GM19328 (cell line): ENCODE results near the gene FKBP1A.
"Not testable (repeated sequence)": the region's sequence is repeated elsewhere in the genome, so short reads cannot be mapped to it uniquely, and the experiment has no call there.

Experiments used
- ATAC-seq: cut with Tn5 transposase; IDR thresholded peaks from one replicate; pipeline ENCODE4 v1.9.1; 2021; ENCODE audit warnings: mild to moderate bottlenecking, moderate library complexity; ENCODE audit not compliant: unreplicated experiment

Gene FKBP1A

DNA sequence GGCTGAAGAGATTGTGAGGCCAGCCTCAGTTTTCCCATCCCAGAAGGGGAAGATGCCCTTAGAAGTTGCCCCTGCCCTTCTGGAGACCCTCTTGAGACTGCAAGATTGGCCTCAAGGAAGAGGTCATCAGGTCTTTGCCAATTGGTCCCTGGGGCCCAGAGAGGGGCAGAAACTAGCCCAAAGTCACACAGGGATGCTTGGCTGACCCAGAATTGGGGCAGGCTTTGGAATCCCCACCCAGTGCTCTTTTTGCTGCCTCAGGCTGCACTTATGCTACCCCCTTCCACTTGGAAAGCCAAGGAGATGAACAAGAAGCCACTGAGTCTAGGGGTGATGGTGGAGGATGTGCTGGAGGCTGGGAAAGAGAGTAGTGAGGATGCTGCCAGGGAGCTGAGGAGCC, 24.9 kb upstream of the FKBP1A start:
- no peak for ATAC-seq

DNA sequence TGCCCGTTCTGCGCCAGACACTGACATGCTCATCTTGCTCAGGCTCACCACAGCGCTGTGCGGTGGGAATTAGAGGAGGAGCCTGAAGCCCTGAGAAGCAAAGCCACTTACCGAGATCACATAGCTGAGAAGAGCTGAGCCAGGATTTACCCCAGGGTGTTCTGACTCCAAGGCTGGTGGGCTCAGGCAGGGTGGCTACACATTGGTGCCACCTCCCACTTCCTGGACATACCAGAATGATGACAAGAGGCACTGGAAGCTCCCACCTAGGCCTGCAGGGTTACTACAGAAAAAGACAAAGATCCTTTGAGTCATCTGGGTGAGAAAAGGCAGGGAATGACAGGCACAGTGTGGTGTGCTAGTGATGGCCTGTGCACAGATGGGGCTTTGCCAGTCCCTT, 24.4 kb upstream of the FKBP1A start:
- ATAC-seq = no peak

DNA sequence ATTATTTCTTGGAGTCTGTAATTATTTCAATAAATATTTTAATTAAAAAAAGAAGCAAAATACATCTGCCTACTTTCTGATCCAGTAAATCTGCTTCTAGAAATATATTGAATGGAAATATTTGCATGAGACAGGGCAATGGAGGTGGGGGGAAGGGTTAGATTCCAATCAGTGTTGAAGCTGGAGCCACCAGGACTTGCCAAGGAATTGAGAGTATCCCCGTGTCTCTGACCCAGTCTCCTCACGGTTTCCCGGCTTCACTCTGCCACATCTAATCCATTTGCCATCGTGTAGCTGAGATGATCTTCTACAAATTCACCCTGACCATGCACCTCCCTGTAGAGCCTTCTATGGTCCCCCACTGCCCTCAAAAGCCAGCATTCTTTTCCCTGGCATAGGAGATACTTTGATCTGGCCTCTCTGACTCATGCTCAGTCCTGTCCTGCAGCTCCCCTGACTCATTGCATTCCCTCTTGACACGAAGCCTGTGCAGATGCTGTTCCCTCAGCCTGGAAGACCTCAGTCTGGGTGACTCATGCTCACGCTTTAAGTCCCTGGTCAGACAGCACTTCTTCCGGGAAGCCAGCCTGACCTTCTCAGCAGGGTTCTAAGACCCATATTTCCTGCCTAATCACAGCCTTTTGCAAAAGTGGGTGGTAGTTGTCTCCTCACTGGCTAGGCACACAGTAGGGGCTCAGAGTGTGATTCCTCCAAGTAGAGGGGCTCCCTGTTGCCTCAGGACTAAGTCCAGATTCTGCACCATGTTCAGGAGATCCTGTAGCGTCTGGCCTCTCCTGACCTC, 23.0 kb upstream of the FKBP1A start:
- ATAC-seq = no peak

DNA sequence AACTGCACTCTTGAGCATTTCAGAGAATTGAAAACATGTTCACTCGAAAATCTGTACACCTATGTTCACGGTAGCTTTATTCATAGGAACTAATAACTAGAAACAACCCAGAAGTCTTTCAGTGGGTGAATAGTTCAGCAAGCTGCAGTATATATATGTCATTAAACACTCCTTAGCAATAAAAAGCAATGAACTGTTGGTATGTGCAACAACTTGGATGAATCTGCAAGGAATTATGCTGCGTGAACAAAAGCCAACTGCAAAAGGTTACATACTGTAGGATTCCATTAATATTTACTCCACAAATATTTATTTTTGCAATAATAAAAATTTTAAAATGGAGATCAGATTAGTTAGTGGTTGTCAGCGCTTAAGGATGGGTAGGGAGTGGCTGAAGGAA, 22.1 kb upstream of the FKBP1A start:
- ATAC-seq = no peak

DNA sequence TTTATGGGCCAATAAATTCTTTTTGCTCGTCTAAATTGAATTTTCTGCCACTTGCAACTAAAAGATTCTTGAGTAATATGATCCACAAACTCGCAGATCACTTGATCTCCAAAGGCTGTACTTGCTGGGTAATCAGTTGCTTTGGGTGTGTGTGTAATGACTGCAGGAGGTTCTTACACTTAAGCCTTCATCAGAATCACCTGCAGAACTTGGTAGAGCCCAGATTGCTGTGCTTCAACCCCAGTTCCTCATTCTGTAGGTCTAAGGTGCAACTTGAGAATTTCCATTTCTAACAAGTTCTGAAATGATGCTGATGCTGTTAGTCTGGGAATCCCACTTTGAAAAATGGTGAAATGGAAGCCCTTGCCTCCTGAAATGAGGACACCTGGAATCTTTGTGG, 12.9 kb upstream of the FKBP1A start:
- ATAC-seq = no peak

DNA sequence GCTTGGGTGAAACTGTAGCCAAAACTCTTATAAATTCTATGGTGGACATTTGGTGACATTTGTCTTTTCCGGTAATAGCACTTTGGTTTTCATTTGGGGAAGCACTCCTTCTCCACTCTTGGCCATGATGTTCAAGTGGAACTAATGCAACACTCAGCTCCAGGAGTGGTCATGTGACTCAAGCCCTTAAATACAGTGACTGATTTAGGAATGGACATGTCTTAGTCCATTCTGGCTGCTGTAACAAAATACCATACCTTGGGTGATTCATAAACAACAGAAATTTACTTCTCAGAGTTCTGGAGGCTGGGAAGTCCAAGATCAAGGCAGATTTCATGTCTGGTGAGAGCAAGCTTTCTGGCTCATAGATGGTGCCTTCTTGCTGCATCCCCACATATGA, 10.8 kb upstream of the FKBP1A start:
- no peak for ATAC-seq

DNA sequence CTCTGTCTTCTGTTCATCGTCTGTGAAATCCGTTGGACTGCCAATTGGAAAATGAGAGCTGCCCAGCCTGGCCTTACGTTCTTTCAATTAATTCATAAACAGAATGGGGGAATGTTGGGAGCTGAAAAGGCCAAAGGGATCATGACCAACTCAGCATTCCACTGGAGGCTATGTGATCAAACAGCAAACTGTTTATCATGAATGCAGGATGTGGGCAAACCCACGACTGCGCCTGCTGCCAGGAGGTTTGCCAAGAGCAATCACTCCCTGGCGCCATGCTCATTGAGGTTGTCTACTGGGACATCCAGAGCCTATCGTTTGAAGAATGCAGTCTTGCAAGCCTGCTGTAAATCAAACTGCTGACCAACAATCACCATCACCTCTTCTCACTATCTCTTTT, 9.3 kb upstream of the FKBP1A start:
- ATAC-seq = no peak

DNA sequence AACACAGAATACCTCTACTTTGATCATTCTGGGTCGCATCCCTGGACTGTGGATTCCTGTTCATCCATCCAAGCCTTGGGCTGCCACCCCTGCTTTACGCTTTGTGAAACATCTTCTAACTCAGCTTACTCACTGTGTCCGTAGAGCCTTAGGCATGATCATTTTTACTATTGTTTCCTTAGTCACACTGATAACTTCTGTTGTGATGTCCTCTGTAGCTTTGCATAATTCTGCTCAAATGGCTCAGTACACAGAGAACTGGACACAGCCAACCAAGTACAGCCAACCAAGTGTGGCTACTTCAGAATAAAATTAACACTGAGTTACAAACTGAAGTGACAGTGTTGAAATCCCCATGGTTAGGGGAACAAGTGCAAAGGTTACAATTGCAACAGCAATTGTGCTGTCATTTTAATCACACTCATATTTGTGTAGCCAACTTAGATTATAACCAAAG, 8.6 kb upstream of the FKBP1A start:
- no peak for ATAC-seq

DNA sequence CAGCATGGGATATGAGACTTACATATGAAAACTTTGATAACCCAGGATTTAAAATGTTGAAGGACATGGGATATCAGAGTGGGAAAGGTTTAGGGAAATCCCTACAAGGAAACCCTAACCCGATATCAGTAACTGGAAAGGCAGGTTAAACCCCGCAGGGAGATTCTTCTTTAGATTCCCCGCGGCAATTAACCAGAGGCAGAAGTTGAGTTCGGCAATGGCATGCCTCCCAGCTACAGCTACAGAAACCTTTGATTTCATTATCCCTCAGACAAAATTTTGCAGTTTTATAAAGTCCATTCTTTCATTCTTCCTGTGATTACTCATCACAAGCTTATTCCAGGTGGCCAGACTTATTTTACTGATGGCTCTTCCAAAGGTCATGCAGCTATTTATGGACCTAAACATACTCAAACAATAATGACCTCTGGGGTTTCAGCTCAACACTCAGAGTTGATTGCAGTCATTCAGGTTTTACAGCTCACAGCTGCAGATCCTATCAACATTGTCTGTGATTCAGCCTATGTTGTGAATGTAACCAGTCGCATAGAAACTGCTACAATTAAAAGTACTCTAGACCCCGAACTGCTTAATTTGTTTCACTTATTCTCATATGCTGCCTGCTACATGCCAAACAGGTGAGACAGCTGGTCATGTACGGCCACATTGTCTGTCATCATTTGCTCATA, 7.0 kb upstream of the FKBP1A start:
- not testable (repeated sequence) for ATAC-seq

DNA sequence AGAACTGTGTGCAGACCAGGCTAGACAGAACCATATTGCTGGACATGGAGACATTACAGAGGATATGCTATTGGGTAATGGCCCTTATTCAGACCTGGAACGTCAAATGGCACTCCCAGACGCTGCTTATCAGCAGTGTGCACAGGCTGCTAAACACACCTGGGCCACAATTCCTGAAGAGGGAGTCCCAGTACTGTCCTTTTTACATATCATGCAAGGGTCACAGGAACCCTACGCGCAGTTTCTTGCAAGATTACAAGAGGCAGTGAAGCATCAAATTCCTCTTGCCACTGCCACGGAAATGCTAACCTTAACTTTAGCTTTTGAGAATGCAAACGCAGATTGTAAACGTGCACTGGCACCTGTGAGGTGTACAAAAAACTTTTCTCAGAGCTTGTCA, 5.3 kb upstream of the FKBP1A start:
- not testable (repeated sequence) for ATAC-seq

DNA sequence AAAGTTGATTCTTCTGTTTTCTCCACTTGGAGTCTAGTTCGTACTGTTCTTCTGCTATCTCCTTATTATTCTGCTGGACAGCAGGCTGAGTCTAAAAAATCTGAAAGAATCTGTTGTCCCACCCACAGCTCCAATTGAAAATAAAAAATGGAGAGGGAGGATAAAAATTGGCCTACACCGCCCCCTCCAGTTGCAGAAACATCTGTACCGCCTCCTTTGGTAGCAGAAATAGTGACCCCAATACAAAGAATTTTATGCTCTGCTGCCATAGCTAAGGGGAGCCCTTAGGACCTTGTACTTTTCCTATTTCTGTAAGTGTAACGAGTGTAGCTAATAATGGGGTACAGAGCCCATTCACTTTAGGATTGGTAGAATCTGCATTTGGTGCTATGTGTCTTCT, 4.9 kb upstream of the FKBP1A start:
- no peak for ATAC-seq

DNA sequence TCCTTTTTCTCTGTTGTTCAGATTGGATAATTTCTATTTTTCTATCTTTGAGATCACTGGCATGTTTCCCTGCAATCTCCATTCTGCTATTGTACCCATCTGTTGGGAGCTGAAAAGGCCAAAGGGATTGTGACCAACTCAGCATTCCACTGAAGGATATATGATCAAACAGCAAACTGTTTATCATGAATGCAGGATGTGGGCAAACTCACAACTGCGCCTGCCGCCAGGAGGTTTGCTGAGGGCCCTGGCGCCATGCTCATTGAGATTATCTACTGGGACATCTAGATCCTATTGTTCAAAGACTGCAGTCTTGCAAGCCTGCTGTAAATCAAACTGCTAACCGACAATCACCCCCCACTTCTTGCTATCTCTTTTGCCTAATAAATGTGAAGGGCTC, 3.8 kb upstream of the FKBP1A start:
- ATAC-seq = no peak

DNA sequence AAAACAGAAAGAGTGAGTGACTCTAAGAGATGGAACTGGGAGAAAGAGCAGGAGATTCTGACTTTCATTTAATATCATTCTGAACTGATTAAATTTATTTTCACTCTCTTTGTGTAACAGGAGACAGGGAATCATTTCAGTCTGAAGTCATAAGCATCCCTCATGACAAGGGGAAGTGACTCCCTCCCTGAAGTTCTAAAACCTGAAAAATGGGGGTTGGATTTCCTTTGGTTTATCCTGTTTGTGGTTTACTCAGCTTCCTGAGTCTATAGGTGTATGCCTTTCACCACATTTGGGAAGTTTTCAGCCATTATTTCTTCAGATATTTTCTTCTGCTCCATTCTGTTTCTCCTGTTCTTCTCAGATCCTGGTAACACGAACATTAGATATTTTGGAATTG, 3.4 kb upstream of the FKBP1A start:
- no peak for ATAC-seq

DNA sequence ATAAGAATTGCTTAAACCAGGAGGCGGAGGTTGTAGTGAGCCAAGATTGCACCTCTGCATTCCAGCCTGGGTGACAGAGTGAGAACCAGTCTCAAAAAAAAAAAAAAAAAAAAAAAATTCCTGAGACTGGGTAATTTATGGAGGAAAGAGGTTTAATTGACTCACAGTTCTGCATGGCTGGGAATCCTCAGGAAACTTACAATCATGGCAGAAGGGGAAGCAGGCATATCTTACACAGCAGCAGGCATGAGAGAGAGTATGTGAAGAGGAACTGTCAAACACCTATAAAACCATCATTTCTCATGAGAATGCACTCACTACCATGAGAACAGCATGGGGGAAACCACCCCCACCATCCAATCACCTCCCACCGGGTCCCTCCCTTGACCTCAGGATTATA, 1.8 kb upstream of the FKBP1A start:
- ATAC-seq = no peak

DNA sequence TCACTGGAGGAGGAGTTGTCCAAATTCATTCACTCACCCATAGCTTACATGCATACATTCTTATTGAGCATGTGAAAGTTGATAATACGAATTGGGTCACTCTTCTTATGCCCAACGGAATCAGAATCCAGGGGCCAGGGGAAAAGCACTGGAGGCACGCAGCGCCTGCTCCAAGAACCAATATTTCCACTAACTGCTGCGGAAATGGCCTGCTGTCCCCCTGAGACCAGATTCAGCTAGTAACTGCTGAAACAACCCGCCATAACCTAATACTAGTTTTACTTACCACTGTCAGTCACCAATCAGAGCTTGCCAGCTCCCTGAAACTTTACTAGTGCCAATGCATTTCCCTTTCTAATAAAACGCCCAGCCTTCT, 641 bp upstream of the FKBP1A start:
- no peak for ATAC-seq

DNA sequence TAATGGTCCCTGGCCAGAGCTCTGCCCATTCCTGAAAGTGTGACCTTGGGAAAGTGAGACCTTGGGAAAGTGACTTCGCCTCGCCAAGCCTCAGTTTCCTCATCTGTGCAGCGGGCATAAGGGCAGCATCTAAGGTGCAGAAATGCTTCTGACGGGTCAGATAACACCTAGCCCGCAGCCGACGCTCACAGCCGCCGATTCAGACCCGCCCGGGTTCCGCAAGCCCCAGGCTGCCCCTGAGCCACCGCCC, 486 bp downstream of the FKBP1A start:
- ATAC-seq = no peak

DNA sequence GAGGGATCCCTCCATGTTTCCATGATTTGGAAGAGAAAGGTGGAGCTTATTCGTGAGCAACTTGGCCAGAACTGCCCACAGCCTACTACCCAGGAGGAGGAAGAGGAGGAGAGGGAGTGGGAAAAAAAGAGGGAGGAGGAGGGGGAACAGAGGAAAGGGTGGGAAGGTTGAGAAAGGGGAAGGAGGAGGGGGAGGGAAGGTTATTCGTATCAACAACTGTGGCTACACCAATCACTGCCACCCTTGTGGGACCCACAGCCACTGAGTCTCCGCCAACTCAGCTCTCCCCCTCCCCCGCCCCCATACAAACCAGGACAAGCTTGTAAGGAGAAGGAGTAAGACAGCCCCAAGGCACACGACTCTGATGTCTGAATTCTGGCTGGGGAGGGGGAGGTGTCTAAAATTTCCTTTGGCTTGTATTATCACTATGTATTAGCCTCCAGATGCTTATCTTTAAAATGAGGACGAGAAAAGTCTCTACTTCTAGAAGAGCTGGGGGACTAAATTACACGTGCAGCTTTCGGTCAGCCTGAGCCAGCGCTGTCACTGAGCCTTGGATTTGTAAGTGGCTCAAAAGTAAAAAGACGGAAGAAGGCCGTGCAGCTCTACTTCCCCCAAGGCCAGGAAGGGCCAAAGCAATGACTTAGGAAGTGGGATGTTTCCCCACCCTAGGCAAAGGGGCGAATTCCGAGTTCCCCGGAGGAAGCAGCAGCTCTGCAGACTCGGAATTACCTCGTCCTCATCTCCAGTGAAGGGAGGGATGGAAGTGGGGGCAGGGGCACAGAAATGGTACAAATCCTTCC, 1.0 kb downstream of the FKBP1A start:
- no peak for ATAC-seq

DNA sequence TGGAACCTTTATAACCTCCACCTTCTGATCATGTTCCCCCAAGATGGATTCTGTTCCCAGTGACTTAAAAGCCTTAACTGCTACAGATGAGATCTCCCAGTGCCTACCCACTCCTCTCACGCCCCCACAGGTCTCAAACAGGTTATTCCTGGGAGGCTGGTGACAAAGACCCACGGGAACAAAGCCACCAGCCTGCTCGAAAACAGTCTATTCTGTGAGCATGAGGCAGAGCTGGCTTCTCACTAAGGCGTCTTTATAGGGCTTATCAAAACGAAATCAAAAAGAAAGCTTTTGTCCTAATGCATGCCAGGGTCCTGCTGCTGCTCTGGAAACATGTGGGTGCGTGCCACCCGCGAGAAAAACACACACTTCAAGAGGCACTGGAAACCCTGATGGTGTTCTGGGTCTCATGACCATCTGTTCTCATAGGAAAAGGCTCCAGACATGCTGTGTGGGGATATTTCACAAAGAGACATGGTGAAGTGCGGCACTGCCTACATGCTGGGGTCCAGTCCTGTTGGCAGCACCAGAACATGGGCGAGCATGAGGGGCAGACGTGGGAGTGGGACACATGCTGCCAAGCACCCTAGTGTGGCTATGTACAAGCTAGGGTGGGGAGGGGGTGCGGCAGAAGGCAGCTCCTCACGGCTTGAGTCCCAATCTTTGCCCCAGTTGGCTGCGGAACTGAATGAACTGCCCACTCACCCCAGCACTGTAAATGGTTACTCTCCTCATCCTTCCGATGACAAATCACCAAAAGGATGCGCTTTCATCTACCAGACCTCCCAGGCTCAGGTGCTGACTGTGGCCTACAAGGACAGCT, 2.1 kb downstream of the FKBP1A start:
- ATAC-seq = no peak

DNA sequence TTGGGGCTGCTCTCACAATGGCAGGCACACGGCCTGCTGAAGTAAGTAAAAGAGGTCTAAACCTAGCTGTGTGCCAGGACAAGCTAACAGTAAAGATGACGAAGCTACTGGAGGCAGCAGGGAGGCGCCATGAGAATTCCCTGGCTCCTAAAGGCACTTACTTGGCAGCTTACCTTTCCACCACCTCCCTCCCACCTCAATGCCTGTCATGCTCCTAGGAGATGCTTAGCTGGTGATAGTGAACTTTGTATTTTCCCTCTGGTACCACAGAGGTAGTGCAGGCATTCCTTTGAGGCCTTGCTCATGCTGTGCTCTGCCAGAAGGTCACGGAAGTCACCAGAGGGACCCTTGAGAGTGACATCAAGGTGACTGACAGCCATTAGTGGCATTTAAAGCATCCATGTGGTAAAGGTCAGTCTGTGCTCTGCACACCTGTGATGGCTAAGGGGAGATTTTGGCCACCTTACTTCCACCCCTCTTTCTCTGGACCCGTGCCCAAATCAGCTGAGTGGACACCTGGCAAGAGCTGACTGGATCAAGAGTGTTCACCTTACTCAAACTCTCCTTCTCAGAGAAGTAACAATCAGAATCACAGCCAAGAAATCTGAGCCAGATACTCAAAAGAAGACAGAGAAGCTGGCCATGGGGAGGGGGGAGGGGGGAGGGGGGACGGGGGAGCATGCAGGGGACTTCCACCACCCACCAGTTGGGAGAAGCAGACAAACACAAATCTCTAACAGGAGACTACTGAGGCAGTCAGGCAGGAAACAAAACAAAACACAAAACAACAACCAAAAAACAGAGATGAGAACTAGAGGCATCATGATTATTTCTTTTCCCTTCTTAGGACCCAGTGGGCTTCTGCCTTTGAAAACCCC, 2.9 kb downstream of the FKBP1A start:
- ATAC-seq = no peak

DNA sequence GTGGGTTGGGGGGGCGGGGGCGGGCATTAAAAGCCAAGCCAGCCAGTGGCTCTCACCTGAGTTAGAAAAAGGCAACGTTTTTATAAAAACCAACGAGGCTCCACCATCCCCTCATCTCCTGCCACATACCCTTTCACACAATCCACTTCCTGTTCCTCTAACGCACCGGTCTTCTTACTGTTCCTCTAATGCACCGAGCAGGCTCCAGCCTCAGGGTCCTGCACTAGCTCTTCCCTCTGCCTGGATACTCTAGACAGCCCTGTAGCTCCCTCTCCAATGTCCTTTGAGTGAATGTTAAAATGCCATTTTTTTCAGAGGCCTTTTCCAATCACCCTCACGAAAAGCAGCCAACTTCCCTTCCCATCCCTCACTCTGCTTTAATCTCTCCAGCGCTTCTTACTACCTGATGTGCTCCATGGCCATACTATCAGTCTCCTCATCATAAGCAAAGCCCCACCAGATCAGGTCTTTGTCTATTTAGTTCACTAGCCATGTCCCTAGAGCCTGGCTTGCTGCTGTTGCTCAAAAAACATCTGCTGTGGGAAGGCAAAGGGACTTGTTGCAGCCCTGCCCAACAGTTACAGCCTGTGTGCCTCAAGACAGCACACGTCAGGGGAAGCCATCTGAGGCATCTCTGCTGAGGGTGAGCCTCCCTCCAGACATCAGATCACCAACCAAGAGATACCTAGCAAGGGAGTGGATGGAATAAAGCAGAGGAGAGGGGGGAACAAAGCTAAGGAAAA, 3.9 kb downstream of the FKBP1A start:
- ATAC-seq = no peak
